ENCODE measurements around the gene PTPRR.

- no peak for TF ChIP-seq CTCF (IDR thresholded peaks at IDR 0.05 in 8 of 11, conservative IDR thresholded peaks at IDR 0.05 in 3 of 11)
- TF ChIP-seq POLR2A (IDR thresholded peaks at IDR 0.05), result no peak
- TF ChIP-seq POLR2AphosphoS5 (IDR thresholded peaks at IDR 0.05), result no peak
These were observed 254.2 kb downstream of the PTPRR start for GRCh38 chr12:70666364-70666763.
